A549 (cell line): ENCODE measurements around the gene ETV7. TPM values are rescaled to one million over a fixed set of nuclear protein-coding genes. Genes with fewer than 3 reads are reported as not detected.

Source experiments
- ATAC-seq, 2 experiments: fragments of 200-7000 bp in 1 of 2; fragments of >200 bp in 1 of 2; cut with Nextera tagmentation in 1 of 2; cut with Tn5 transposase in 1 of 2; 3 replicates each; pipeline versions ENCODE4 v1.8.0 to v1.9.1; 2018 to 2020; ENCODE audit warnings: mild to moderate bottlenecking in 1 of 2, moderate library complexity in 1 of 2
- CTCF ChIA-PET: fragments of 300-600 bp; sonication (Branson Sonifier 250); formaldehyde crosslinking; extraction: SDS; loops from one replicate; lab custom pipeline; 2021; ENCODE audit warnings: antibody characterized with exemption, inconsistent platforms; lab: Yijun Ruan, JAX
- POLR2A ChIA-PET: fragments of 350-600 bp; formaldehyde crosslinking; extraction: SDS; loops from one replicate; lab custom pipeline; 2021; ENCODE audit warnings: antibody characterized with exemption, inconsistent platforms; lab: Yijun Ruan, JAX
- DNase-seq, 2 experiments: peaks; one replicate each; pipeline versions ENCODE4 v3.0.0 to v3.0.0-alpha.2; 2011 to 2016; ENCODE audit warnings: low read depth in 1 of 2, low spot score in 1 of 2
- FAIRE-seq: peaks from 2 replicates; lab custom pipeline; 2011; peaks lifted over from hg19 to GRCh38; lab: Jason Lieb, UNC
- H3K27ac ChIP-seq, 2 experiments: fragments of >200 bp; sonication (Bioruptor Twin); formaldehyde crosslinking; 3 replicates each; pipeline ENCODE4 v1.5.1; 2016 to 2017
- H3K4me1 ChIP-seq: fragments of >200 bp; sonication (Bioruptor Twin); formaldehyde crosslinking; 3 replicates; pipeline ENCODE4 v1.6.1; 2016
- H3K4me2 ChIP-seq: fragments of >200 bp; sonication (Bioruptor Twin); formaldehyde crosslinking; 3 replicates; pipeline ENCODE4 v1.6.1; 2016
- H3K4me3 ChIP-seq: fragments of >200 bp; sonication (Bioruptor Twin); formaldehyde crosslinking; 3 replicates; pipeline ENCODE4 v1.5.1; 2016
- H3K9me3 ChIP-seq: fragments of >200 bp; sonication (Bioruptor Twin); formaldehyde crosslinking; 3 replicates; pipeline ENCODE4 v1.6.1; 2016
- BHLHE40 ChIP-seq: IDR thresholded peaks from 2 replicates; pipeline ENCODE4 v1.6.1; 2012; ENCODE audit warnings: low read depth, low read length, inconsistent platforms
- CBX8 ChIP-seq: fragments of 200-600 bp; sonication (generic); IDR thresholded peaks from 2 replicates; pipeline ENCODE4 v1.6.1; 2016
- CHD2 ChIP-seq: fragments of 150-350 bp; IDR thresholded peaks from 2 replicates; pipeline ENCODE4 v1.6.1; 2014; ENCODE audit warnings: low read length; ENCODE audit not compliant: partially characterized antibody
- CHD4 ChIP-seq: fragments of 200-600 bp; sonication (generic); IDR thresholded peaks from 2 replicates; pipeline ENCODE4 v1.6.1; 2016; ENCODE audit warnings: antibody characterized with exemption, mild to moderate bottlenecking, borderline replicate concordance
- EHMT2 ChIP-seq: fragments of 200-600 bp; sonication (generic); IDR thresholded peaks from 2 replicates; pipeline ENCODE4 v1.6.1; 2016; ENCODE audit warnings: antibody characterized with exemption, low read depth, mild to moderate bottlenecking, moderate library complexity
- EP300 ChIP-seq, 2 experiments: fragments of >200 bp; sonication (Bioruptor Twin); formaldehyde crosslinking; IDR thresholded peaks; 2 replicates in 1 of 2; 3 replicates in 1 of 2; pipeline ENCODE4 v1.6.1; 2016 to 2017
- ESRRA ChIP-seq: fragments of 150-350 bp; IDR thresholded peaks from 2 replicates; pipeline ENCODE4 v1.6.1; 2014; ENCODE audit warnings: mild to moderate bottlenecking, low read length, borderline replicate concordance
- HEYL ChIP-seq: fragments of 250-450 bp; sonication (Bioruptor Pico); IDR thresholded peaks from 2 replicates; pipeline ENCODE4 v1.8.0; 2021; ENCODE audit warnings: mild to moderate bottlenecking, moderate library complexity
- HOXA7 ChIP-seq: fragments of 250-450 bp; sonication (Bioruptor Pico); IDR thresholded peaks from 2 replicates; pipeline ENCODE4 v1.5.0; 2020; ENCODE audit warnings: mild to moderate bottlenecking, moderate library complexity
- HOXB5 ChIP-seq: fragments of 250-450 bp; sonication (Bioruptor Pico); IDR thresholded peaks from 2 replicates; pipeline ENCODE4 v1.5.0; 2020; ENCODE audit warnings: mild to moderate bottlenecking, moderate library complexity
- JUN ChIP-seq, 2 experiments: fragments of >200 bp; sonication (Bioruptor Twin); formaldehyde crosslinking; IDR thresholded peaks; 2 replicates in 1 of 2; 3 replicates in 1 of 2; pipeline ENCODE4 v1.6.1; 2016 to 2017
- JUNB ChIP-seq: fragments of >200 bp; sonication (Bioruptor Twin); formaldehyde crosslinking; IDR thresholded peaks from 2 replicates; pipeline ENCODE4 v1.6.1; 2016
- KDM1A ChIP-seq: fragments of 200-600 bp; sonication (generic); IDR thresholded peaks from 2 replicates; pipeline ENCODE4 v1.6.1; 2016; ENCODE audit warnings: low read depth, mild to moderate bottlenecking
- MAFK ChIP-seq: fragments of 450-650 bp; IDR thresholded peaks from 2 replicates; pipeline ENCODE4 v1.6.1; 2014; ENCODE audit not compliant: partially characterized antibody
- NPAS2 ChIP-seq: fragments of 250-450 bp; sonication (Bioruptor Pico); IDR thresholded peaks from 2 replicates; pipeline ENCODE4 v1.8.0; 2022; ENCODE audit warnings: mild to moderate bottlenecking, moderate library complexity, borderline replicate concordance
- NR3C1 ChIP-seq: fragments of >200 bp; sonication (Bioruptor Twin); formaldehyde crosslinking; IDR thresholded peaks from 3 replicates; pipeline ENCODE4 v1.6.1; 2017
- PHF8 ChIP-seq: fragments of 200-600 bp; sonication (generic); IDR thresholded peaks from 2 replicates; pipeline ENCODE4 v1.6.1; 2016; ENCODE audit warnings: low read depth, mild to moderate bottlenecking, antibody characterized with exemption, moderate library complexity, borderline replicate concordance
- POLR2A ChIP-seq: IDR thresholded peaks from 2 replicates; pipeline ENCODE4 v1.6.1; 2012; ENCODE audit warnings: mild to moderate bottlenecking, low read length
- RAD21 ChIP-seq, 2 experiments: fragments of >200 bp in 1 of 2; sonication (Bioruptor Twin) in 1 of 2; formaldehyde crosslinking in 1 of 2; IDR thresholded peaks in 1 of 2; conservative IDR thresholded peaks in 1 of 2; 2 replicates in 1 of 2; 3 replicates in 1 of 2; pipeline ENCODE4 v1.6.1; 2012 to 2018; ENCODE audit warnings: inconsistent platforms in 1 of 2
- RARB ChIP-seq: fragments of 250-450 bp; sonication (Bioruptor Pico); IDR thresholded peaks from 2 replicates; pipeline ENCODE4 v1.8.0; 2021; ENCODE audit warnings: mild to moderate bottlenecking, moderate library complexity
- SREBF2 ChIP-seq: fragments of 450-650 bp; IDR thresholded peaks from 2 replicates; pipeline ENCODE4 v1.6.1; 2014; ENCODE audit warnings: mild to moderate bottlenecking, moderate library complexity
- TFCP2L1 ChIP-seq: fragments of 250-450 bp; sonication (Bioruptor Pico); IDR thresholded peaks from 2 replicates; pipeline ENCODE4 v1.5.0; 2021; ENCODE audit warnings: mild to moderate bottlenecking
- ZFP36 ChIP-seq: fragments of 450-650 bp; IDR thresholded peaks from 2 replicates; pipeline ENCODE4 v1.6.1; 2014; ENCODE audit warnings: borderline replicate concordance; ENCODE audit not compliant: partially characterized antibody
- ZNF302 ChIP-seq: fragments of 250-450 bp; sonication (Bioruptor Pico); IDR thresholded peaks from 2 replicates; pipeline ENCODE4 v1.9.0; 2021; ENCODE audit warnings: inconsistent platforms, mild to moderate bottlenecking, moderate library complexity
- WGBS: methylation state at CpG from one replicate; pipeline ENCODE4 v1.1.6; 2017; ENCODE audit errors: missing lambda C conversion rate; 5-methylcytosine and 5-hydroxymethylcytosine counted together
- polyA plus RNA-seq, 4 experiments: library from polyadenylated mRNA; depleted of rRNA in 3 of 4; stranded (reverse); fragments of >200 nt; fragmentation: RNase III in 1 of 4; extraction: RNeasy Plus Mini Kit Qiagen cat#74134 plus additional on column Dnase treatment in 1 of 4; gene quantifications; 2 replicates in 3 of 4; 3 replicates in 1 of 4; pipeline ENCODE4 v1.2.3, GENCODE V29; 2011 to 2017
- TF ChIP-seq, protein P1 (sequence below): fragments of 450-650 bp; IDR thresholded peaks from 2 replicates; pipeline ENCODE4 v1.6.1; 2014; ENCODE audit warnings: antibody characterized with exemption
- TF ChIP-seq, protein P2 (sequence below): fragments of 150-350 bp; IDR thresholded peaks from 2 replicates; pipeline ENCODE4 v1.6.1; 2014; ENCODE audit warnings: low read depth, mild to moderate bottlenecking, low read length
- TF ChIP-seq, protein P3 (sequence below): fragments of >200 bp; sonication (Bioruptor Twin); formaldehyde crosslinking; IDR thresholded peaks from 2 replicates; pipeline ENCODE4 v1.6.1; 2016
- TF ChIP-seq, protein P4 (sequence below): fragments of >200 bp; sonication (Bioruptor Twin); formaldehyde crosslinking; IDR thresholded peaks from 3 replicates; pipeline ENCODE4 v1.6.1; 2016
- TF ChIP-seq, protein P5 (sequence below): fragments of >200 bp; sonication (Bioruptor Twin); formaldehyde crosslinking; IDR thresholded peaks from 3 replicates; pipeline ENCODE4 v1.5.1; 2016
- TF ChIP-seq, protein P6 (sequence below): IDR thresholded peaks from 2 replicates; pipeline ENCODE4 v1.6.1; 2012

Gene ETV7
- polyA plus RNA-seq, 2 of the 4 experiments (the other 2 are of a cell fraction): 0.05 TPM; not detected in 1

DNA sequence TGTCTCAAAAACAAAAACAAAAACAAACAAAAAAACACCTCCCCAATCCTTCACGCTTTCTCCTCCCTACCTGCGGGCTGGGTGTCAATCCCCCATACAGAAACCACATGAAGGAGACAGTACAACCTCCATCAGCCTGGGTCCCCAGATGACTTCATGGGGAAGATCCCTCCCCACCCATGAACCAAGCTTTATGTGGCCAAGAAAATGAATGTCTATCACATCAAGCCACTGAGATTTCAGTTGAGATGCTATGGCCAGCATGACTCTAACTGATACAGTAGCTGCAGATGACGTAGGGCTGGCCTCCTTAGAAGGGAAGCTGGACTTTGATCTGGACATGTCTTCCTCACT lies 29.6 kb downstream of the ETV7 start:
- no peak overlapping the region for H3K4me3 ChIP-seq
- DNase-seq: no peak
- ChIA-PET CTCF (interaction anchor here (1.1 to 5.3 kb wide), 5 partner anchors 10 to 330 kb away, joined by 3 to 46 read pairs (median 7); partner anchors contain the start of gene MAPK14), POLR2A (no interaction called here)
- no peak for ATAC-seq
- FAIRE-seq: no peak
- H3K9me3 ChIP-seq: no peaks in the 10 kb centered on the region
- no peak overlapping the region for H3K4me2 ChIP-seq
- 93% methylated on average over 3 of the region's 3 CpGs for whole genome bisulfite sequencing
- no peak overlapping the region for H3K27ac ChIP-seq
- no peaks in the 10 kb centered on the region for H3K4me1 ChIP-seq
- TF ChIP-seq, protein P1, sequence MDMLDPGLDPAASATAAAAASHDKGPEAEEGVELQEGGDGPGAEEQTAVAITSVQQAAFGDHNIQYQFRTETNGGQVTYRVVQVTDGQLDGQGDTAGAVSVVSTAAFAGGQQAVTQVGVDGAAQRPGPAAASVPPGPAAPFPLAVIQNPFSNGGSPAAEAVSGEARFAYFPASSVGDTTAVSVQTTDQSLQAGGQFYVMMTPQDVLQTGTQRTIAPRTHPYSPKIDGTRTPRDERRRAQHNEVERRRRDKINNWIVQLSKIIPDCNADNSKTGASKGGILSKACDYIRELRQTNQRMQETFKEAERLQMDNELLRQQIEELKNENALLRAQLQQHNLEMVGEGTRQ: no peak
- TF ChIP-seq JUN (IDR thresholded peaks at IDR 0.05) (no peak), ZNF302 (CRISPR knock-in tag) (no peak), SREBF2 (no peak), EP300 (IDR thresholded peaks at IDR 0.05) (no peak), CHD4 (no peak), HOXB5 (CRISPR knock-in tag) (no peak), BHLHE40 (no peak), HOXA7 (CRISPR knock-in tag) (no peak), JUNB (no peak), ESRRA (no peak), TFCP2L1 (CRISPR knock-in tag) (no peak), HEYL (CRISPR knock-in tag) (no peak), CBX8 (no peak), PHF8 (no peak), NR3C1 (no peak), CHD2 (no peak), RARB (CRISPR knock-in tag) (no peak)
- TF ChIP-seq, protein P2, sequence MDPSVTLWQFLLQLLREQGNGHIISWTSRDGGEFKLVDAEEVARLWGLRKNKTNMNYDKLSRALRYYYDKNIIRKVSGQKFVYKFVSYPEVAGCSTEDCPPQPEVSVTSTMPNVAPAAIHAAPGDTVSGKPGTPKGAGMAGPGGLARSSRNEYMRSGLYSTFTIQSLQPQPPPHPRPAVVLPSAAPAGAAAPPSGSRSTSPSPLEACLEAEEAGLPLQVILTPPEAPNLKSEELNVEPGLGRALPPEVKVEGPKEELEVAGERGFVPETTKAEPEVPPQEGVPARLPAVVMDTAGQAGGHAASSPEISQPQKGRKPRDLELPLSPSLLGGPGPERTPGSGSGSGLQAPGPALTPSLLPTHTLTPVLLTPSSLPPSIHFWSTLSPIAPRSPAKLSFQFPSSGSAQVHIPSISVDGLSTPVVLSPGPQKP: no peak
- TF ChIP-seq, protein P3, sequence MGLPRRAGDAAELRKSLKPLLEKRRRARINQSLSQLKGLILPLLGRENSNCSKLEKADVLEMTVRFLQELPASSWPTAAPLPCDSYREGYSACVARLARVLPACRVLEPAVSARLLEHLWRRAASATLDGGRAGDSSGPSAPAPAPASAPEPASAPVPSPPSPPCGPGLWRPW: no peak

DNA sequence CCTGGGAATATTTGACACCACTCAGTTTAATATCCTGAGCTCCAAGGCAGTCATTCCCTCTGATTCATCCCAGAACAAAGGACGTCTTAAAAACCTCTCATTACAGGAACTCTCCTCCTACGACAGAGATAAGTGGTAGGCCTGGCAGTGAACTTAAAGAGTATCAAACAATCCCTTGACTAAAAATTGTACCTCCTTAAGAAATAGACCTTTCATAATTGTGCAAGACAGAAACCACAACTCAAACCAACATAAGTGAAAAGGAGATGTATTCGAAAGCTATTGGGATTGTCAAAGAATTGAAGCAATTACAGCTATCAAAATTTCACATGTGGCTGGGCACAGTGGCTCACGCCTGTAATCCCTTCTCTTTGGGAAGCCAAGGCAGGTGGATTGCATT lies 31.6 kb downstream of the ETV7 start:
- no peak for FAIRE-seq
- Histone ChIP-seq H3K4me1 (no peaks in the 10 kb centered on the region), H3K27ac (no peak overlapping the region), H3K4me2 (no peak overlapping the region), H3K4me3 (no peak overlapping the region), H3K9me3 (no peaks in the 10 kb centered on the region)
- WGBS: 60% methylated on average over 4 of the region's 4 CpGs
- TF ChIP-seq SREBF2 (no peak), POLR2A (no peak), ZFP36 (no peak), EP300 (IDR thresholded peaks at IDR 0.05) (no peak)
- DNase-seq: no peak
- POLR2A ChIA-PET: no interaction called here
- ATAC-seq: no peak
- CTCF ChIA-PET: interaction anchor here (0.7 to 1.9 kb wide), 7 partner anchors 10 to 662 kb away, joined by 3 to 8 read pairs (median 3); no protein-coding TSS in a partner anchor

DNA sequence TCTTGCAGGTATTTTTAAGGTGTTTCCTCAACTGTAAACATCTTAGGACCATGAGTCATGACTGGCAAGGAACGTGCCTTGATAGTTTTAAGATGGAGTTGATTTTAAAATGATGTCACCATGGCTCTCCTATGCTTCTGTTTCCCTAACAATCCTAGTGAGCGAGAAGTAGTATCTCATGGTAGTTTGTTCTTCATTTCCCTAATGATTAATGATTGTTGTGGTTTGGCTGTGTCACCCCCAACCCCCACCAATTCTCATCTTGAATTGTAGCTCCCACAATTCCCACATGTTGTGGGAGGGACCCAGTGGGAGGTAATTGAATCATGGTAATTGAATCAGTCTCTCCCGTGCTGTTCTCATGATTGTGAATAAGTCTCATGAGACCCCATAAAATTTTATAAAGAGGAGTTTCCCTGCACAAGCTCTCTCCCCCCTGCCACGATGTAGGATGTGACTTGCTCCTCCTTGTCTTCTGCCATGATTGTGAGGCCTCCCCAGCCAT lies 34.0 kb downstream of the ETV7 start:
- H3K4me3 ChIP-seq: no peak overlapping the region
- no peaks in the 10 kb centered on the region for H3K9me3 ChIP-seq
- DNase-seq: no peak
- no peaks in the 10 kb centered on the region for H3K4me1 ChIP-seq
- CTCF ChIA-PET: interaction anchor here (0.8 to 5.0 kb wide), 3 partner anchors 12 to 230 kb away, joined by 3 to 26 read pairs (median 3); no protein-coding TSS in a partner anchor
- POLR2A ChIA-PET: no interaction called here
- no peak overlapping the region for H3K4me2 ChIP-seq
- WGBS: 42% methylated on average over 4 of the region's 4 CpGs
- no peak for ATAC-seq
- H3K27ac ChIP-seq: no peak overlapping the region
- no peak for FAIRE-seq
- TF ChIP-seq RAD21 (conservative IDR thresholded peaks at IDR 0.05 in 1 of 2, IDR thresholded peaks at IDR 0.05 in 1 of 2) (no peak), KDM1A (no peak), EHMT2 (no peak), CBX8 (no peak), EP300 (IDR thresholded peaks at IDR 0.05) (no peak), MAFK (no peak), POLR2A (no peak), NPAS2 (no peak)
- TF ChIP-seq, protein P4, sequence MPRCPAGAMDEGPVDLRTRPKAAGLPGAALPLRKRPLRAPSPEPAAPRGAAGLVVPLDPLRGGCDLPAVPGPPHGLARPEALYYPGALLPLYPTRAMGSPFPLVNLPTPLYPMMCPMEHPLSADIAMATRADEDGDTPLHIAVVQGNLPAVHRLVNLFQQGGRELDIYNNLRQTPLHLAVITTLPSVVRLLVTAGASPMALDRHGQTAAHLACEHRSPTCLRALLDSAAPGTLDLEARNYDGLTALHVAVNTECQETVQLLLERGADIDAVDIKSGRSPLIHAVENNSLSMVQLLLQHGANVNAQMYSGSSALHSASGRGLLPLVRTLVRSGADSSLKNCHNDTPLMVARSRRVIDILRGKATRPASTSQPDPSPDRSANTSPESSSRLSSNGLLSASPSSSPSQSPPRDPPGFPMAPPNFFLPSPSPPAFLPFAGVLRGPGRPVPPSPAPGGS: no peak
- TF ChIP-seq, protein P5, sequence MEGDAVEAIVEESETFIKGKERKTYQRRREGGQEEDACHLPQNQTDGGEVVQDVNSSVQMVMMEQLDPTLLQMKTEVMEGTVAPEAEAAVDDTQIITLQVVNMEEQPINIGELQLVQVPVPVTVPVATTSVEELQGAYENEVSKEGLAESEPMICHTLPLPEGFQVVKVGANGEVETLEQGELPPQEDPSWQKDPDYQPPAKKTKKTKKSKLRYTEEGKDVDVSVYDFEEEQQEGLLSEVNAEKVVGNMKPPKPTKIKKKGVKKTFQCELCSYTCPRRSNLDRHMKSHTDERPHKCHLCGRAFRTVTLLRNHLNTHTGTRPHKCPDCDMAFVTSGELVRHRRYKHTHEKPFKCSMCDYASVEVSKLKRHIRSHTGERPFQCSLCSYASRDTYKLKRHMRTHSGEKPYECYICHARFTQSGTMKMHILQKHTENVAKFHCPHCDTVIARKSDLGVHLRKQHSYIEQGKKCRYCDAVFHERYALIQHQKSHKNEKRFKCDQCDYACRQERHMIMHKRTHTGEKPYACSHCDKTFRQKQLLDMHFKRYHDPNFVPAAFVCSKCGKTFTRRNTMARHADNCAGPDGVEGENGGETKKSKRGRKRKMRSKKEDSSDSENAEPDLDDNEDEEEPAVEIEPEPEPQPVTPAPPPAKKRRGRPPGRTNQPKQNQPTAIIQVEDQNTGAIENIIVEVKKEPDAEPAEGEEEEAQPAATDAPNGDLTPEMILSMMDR: no peak
- TF ChIP-seq, protein P6, sequence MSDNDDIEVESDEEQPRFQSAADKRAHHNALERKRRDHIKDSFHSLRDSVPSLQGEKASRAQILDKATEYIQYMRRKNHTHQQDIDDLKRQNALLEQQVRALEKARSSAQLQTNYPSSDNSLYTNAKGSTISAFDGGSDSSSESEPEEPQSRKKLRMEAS: no peak
